ENCODE measurements around the gene INSR.
"Not testable (repeated sequence)": the region's sequence is repeated elsewhere in the genome, so short reads cannot be mapped to it uniquely, and the experiment has no call there.

The INSR gene

GRCh38 chr19:7318176-7318575 lies 24.0 kb upstream of the INSR start:
- H3K9ac ChIP-seq (ENCODE audit: low read length), result no peak overlapping the region
- no peak overlapping the region for H3K4me3 ChIP-seq (ENCODE audit: low read length)
- H3K79me2 ChIP-seq (ENCODE audit: low read length), result no peaks in the 10 kb centered on the region
- H3K4me2 ChIP-seq (ENCODE audit: low read length), result no peak overlapping the region
- TF ChIP-seq CTCF (IDR thresholded peaks at IDR 0.05; ENCODE audit: low read depth, low read length) (no peak), EZH2phosphoT487 (IDR thresholded peaks at IDR 0.05; ENCODE audit: low read depth) (no peak)
- H3K27me3 ChIP-seq (ENCODE audit: low read depth, low read length), result no peaks in the 10 kb centered on the region
- H3K27ac ChIP-seq (ENCODE audit: low read length), result no peak overlapping the region
- no peaks in the 10 kb centered on the region for H3K9me3 ChIP-seq (ENCODE audit: insufficient read depth, low read length)
- H3K4me1 ChIP-seq (ENCODE audit: low read length), result no peaks in the 10 kb centered on the region
- no peaks in the 10 kb centered on the region for H4K20me1 ChIP-seq (ENCODE audit: insufficient read depth, low read length)
- H2AFZ ChIP-seq (ENCODE audit: low read depth, low read length), result no peak overlapping the region
- no peaks in the 10 kb centered on the region for H3K36me3 ChIP-seq (replicated peaks; ENCODE audit: low read depth, low read length)

GRCh38 chr19:7312816-7313215 lies 18.6 kb upstream of the INSR start:
- Histone ChIP-seq H4K20me1 (ENCODE audit: insufficient read depth, low read length) (no peaks in the 10 kb centered on the region), H3K36me3 (replicated peaks; ENCODE audit: low read depth, low read length) (no peaks in the 10 kb centered on the region), H3K27me3 (ENCODE audit: low read depth, low read length) (no peaks in the 10 kb centered on the region), H3K4me1 (ENCODE audit: low read length) (no peaks in the 10 kb centered on the region), H3K9ac (ENCODE audit: low read length) (no peak overlapping the region), H3K79me2 (ENCODE audit: low read length) (no peaks in the 10 kb centered on the region), H2AFZ (ENCODE audit: low read depth, low read length) (no peak overlapping the region), H3K27ac (ENCODE audit: low read length) (no peak overlapping the region), H3K4me2 (ENCODE audit: low read length) (no peak overlapping the region), H3K9me3 (ENCODE audit: insufficient read depth, low read length) (no peaks in the 10 kb centered on the region), H3K4me3 (ENCODE audit: low read length) (no peak overlapping the region)
- TF ChIP-seq CTCF (IDR thresholded peaks at IDR 0.05; ENCODE audit: low read depth, low read length) (no peak), EZH2phosphoT487 (IDR thresholded peaks at IDR 0.05; ENCODE audit: low read depth) (no peak)

GRCh38 chr19:7311911-7312310 lies 17.7 kb upstream of the INSR start:
- Histone ChIP-seq H3K9ac (ENCODE audit: low read length) (no peak overlapping the region), H3K4me1 (ENCODE audit: low read length) (no peaks in the 10 kb centered on the region), H3K79me2 (ENCODE audit: low read length) (no peaks in the 10 kb centered on the region), H3K27ac (ENCODE audit: low read length) (no peak overlapping the region), H4K20me1 (ENCODE audit: insufficient read depth, low read length) (no peaks in the 10 kb centered on the region), H3K9me3 (ENCODE audit: insufficient read depth, low read length) (no peaks in the 10 kb centered on the region), H3K4me3 (ENCODE audit: low read length) (no peak overlapping the region), H3K36me3 (replicated peaks; ENCODE audit: low read depth, low read length) (no peaks in the 10 kb centered on the region), H3K27me3 (ENCODE audit: low read depth, low read length) (no peaks in the 10 kb centered on the region), H3K4me2 (ENCODE audit: low read length) (no peak overlapping the region), H2AFZ (ENCODE audit: low read depth, low read length) (no peak overlapping the region)
- TF ChIP-seq EZH2phosphoT487 (IDR thresholded peaks at IDR 0.05; ENCODE audit: low read depth), result no peak
- TF ChIP-seq CTCF (IDR thresholded peaks at IDR 0.05; ENCODE audit: low read depth, low read length), result no peak

GRCh38 chr19:7308327-7308726 lies 14.1 kb upstream of the INSR start:
- H4K20me1 ChIP-seq (ENCODE audit: insufficient read depth, low read length), result not testable (repeated sequence)

More at GRCh38 chr19:7308327-7308726, 14.1 kb upstream of the INSR start:
- not testable (repeated sequence) for H3K4me3 ChIP-seq (ENCODE audit: low read length); H3K4me1 ChIP-seq (ENCODE audit: low read length); H3K27me3 ChIP-seq (ENCODE audit: low read depth, low read length); H3K36me3 ChIP-seq (replicated peaks; ENCODE audit: low read depth, low read length); H2AFZ ChIP-seq (ENCODE audit: low read depth, low read length); H3K27ac ChIP-seq (ENCODE audit: low read length); H3K4me2 ChIP-seq (ENCODE audit: low read length); H3K9ac ChIP-seq (ENCODE audit: low read length); H3K79me2 ChIP-seq (ENCODE audit: low read length); H3K9me3 ChIP-seq (ENCODE audit: insufficient read depth, low read length)
